Measurements from ENCODE around the gene BBC3. TPM values are rescaled to one million over a fixed set of nuclear protein-coding genes. Genes with fewer than 3 reads are reported as not detected.
A peak's percentile ranks its signal among the peaks of the same experiment; 100 is the strongest.

Gene BBC3
- total RNA-seq, 1 donor from 2014 or later: 19.1 TPM

DNA sequence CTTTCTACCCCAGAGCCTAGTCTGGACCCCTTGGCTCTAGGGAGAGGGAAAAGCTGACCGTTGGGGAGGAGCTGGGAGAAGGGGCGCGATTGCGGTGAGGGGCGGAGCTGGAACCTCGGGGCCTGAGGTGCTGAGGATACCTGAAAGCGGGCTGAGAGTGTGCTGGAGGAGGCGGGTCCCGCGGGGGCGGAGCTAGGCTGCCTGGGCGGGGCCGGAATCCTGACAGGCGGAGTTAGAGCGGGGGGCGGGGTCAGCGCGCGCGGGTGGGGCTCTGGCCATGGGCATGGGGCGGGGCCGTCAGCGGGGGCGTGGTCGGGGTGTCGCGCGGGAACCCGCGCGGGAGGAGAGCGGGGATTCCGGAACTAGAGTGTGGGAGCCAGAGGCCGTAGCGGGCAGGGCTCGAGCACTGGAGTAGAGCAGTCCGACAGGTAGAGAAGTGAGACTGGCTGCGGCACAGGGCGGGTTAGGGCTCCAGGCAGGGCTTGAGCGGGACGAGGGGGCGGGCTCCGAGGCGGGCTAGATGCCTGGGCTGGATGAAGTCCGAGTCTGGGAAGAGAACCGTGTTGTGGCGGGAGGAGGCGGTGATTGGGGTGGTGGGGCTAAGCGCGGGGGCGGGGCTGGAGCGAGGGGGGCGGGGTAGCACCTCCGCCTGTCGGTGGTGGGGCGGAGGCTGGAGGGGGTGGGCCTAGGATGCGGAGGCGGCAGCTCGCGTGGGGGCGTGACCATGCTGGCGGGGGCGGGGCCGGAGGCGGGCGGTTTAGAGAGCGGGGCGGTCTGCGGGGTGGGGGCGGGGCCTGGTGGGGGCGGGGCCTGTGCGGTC lies 43.3 kb upstream of the BBC3 start, which contains the start of gene INAFM1:
Gene INAFM1, plus strand, starts transcription at position 815 of the 820 bp plus-strand sequence. CDS start 35 bp downstream, outside the sequence.
- Mint-ChIP-seq H3K36me3 (peaks cover 12% of the 10 kb centered on the region), H3K27me3 (ENCODE audit: low read depth) (no peaks in the 10 kb centered on the region), H3K4me1 (peaks cover 23% of the 10 kb centered on the region), H3K9me3 (no peaks in the 10 kb centered on the region), H3K27ac (peak within 1 kb of the TSS; percentile 100), H3K4me3 (peak within 1 kb of the TSS; percentile 86)
- DNase-seq (ENCODE audit: low spot score in 2 of 2, unreplicated experiment in 2 of 2): peak; percentile 99 to 100
- TF ChIP-seq, protein P1, sequence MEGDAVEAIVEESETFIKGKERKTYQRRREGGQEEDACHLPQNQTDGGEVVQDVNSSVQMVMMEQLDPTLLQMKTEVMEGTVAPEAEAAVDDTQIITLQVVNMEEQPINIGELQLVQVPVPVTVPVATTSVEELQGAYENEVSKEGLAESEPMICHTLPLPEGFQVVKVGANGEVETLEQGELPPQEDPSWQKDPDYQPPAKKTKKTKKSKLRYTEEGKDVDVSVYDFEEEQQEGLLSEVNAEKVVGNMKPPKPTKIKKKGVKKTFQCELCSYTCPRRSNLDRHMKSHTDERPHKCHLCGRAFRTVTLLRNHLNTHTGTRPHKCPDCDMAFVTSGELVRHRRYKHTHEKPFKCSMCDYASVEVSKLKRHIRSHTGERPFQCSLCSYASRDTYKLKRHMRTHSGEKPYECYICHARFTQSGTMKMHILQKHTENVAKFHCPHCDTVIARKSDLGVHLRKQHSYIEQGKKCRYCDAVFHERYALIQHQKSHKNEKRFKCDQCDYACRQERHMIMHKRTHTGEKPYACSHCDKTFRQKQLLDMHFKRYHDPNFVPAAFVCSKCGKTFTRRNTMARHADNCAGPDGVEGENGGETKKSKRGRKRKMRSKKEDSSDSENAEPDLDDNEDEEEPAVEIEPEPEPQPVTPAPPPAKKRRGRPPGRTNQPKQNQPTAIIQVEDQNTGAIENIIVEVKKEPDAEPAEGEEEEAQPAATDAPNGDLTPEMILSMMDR (IDR thresholded peaks at IDR 0.05; ENCODE audit: unreplicated experiment): no peak

DNA sequence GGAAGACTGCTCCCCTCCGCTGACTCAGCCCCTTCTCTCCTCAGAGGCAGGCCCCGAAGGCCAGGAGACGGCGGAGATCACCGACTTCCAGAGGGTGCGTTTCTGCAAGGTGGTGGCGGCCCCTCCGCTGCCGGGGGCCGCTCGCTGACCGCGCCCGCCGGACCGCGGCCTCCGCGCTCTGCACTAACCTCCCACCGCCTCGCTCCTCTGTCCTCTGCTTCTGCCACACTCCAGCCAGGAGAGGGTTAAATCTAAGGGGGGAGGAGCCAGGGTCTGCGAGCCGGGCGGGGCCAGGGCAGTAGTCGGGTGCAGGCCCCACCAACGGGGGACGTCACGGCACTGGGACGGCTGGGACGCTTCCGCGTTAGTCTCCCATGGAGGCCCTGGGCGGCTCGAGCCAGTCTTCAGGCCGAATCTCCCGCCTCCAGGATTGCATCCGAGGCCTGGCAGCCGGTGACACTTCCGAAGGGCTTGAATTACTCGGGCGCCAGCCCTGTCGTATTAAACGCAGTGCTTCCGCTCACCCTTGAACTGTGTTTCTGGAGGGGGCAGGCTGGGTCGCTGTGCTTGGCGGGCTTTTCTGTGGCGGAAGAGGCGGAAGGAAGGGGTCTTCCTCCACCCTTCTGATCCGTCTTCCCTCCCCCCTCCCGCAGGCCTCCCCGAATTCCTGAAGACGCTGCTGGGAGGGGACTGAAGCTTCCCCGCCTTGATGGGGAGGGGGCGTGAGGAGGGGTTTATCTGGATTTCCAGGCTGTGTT lies 42.5 kb upstream of the BBC3 start:
- H3K27me3 Mint-ChIP-seq (ENCODE audit: low read depth): no peaks in the 10 kb centered on the region
- peak overlapping the region; percentile 86 for H3K4me3 Mint-ChIP-seq
- H3K36me3 Mint-ChIP-seq: peaks cover 15% of the 10 kb centered on the region
- TF ChIP-seq, protein P1 (IDR thresholded peaks at IDR 0.05; ENCODE audit: unreplicated experiment): no peak
- peak; percentile 84 to 90 for DNase-seq (ENCODE audit: low spot score in 2 of 2, unreplicated experiment in 2 of 2)
- H3K9me3 Mint-ChIP-seq: no peaks in the 10 kb centered on the region
- peak overlapping the region; percentile 100 for H3K27ac Mint-ChIP-seq
- H3K4me1 Mint-ChIP-seq: peaks cover 23% of the 10 kb centered on the region

DNA sequence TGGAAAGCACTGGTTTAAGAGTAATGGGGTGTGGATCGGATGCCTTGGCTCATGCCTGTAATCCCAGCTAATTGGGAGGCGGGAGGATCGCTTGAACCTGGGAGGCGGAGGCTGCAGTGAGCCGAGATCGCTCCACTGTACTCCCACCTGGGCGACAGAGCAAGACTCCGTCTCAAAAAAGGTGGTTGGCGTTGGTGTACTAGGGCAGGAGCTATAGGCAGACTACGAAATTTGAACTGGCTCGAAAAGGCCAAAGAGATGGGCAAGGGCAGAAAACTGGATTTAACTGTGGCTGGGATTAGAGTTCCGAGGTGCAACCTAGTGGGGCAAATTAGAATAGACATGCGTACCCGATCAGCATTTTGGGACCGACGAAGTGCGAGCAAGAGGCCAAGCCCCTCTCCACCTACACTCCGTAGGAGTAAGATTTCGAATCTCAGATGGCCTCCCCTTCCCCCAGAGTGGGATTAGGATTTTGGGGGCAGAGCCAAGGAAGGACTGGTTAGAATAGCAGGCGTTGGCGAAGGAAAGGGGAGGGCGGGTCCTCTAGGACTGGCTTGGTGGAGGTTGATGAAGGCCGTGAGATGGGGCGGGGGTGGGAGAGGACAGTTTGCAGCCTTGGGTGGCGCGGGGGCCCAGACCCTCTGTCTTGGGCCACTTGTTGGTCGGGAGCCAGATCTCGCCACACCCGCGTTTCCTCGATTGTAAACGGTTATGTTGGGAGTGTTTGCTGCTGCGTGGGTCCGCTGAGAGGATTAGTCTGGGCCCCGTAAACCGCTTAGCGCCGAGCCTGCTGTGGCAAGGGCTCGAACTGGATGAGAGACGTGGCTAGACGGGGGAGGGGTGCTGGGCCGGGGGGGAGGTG lies 41.7 kb upstream of the BBC3 start:
- H3K36me3 Mint-ChIP-seq: peaks cover 13% of the 10 kb centered on the region
- H3K4me3 Mint-ChIP-seq: peak overlapping the region; percentile 86
- peak overlapping the region; percentile 97 for H3K27ac Mint-ChIP-seq
- peaks cover 21% of the 10 kb centered on the region for H3K4me1 Mint-ChIP-seq
- no peaks in the 10 kb centered on the region for H3K9me3 Mint-ChIP-seq
- DNase-seq (ENCODE audit: low spot score in 2 of 2, unreplicated experiment in 2 of 2): no peak
- no peaks in the 10 kb centered on the region for H3K27me3 Mint-ChIP-seq (ENCODE audit: low read depth)
- TF ChIP-seq, protein P1 (IDR thresholded peaks at IDR 0.05; ENCODE audit: unreplicated experiment): no peak

DNA sequence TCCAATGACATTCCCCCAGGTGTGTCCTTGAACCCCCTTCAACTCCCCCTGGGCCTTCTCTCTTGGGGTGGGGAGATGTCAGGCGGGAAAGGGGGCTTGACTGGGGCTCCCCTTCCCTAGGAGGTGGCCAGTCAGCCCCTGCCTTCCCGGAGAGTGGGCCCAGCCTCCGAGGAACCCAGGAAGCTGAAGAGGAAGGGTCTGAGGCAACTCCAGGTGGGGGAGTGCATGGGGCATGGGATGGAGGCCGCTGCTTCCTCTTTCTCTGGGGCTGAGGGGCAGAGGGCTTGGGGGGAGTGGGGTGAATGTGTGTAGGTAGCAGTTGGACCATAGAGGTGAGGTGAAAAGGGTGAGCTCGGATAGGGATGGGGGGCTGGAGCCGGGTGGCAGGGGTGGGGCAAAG lies 41.0 kb upstream of the BBC3 start:
- Mint-ChIP-seq H3K27ac (no peak overlapping the region), H3K4me1 (peaks cover 21% of the 10 kb centered on the region), H3K36me3 (peaks cover 18% of the 10 kb centered on the region), H3K4me3 (peak overlapping the region; percentile 86), H3K9me3 (no peaks in the 10 kb centered on the region), H3K27me3 (ENCODE audit: low read depth) (no peaks in the 10 kb centered on the region)
- TF ChIP-seq, protein P1 (IDR thresholded peaks at IDR 0.05; ENCODE audit: unreplicated experiment): no peak
- no peak for DNase-seq (ENCODE audit: low spot score in 2 of 2, unreplicated experiment in 2 of 2)

DNA sequence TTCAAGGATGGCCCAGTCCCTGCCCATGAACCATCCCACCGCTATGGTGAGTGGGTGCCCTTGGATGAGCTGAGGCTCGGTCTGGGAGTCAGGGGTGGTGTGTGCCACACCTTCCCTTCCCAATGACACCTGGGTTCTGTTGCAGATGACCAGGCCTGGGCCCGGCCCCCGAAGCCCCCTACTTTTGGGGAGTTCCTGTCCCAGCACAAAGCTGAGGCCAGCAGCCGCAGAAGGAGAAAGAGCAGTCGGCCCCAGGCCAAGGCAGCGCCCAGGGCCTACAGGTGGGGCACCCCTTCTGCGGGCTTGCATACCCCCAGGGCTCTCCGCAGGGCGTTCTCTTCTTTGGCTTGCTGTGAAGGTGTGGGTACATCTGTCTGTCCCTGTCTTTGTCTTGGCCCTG lies 39.4 kb upstream of the BBC3 start:
- Mint-ChIP-seq H3K4me3 (no peak overlapping the region), H3K9me3 (no peaks in the 10 kb centered on the region)

More for the DNA sequence above, 39.4 kb upstream of the BBC3 start:
- TF ChIP-seq, protein P1 (IDR thresholded peaks at IDR 0.05; ENCODE audit: unreplicated experiment): no peak
- H3K4me1 Mint-ChIP-seq: peaks cover 12% of the 10 kb centered on the region
- H3K27me3 Mint-ChIP-seq (ENCODE audit: low read depth): no peaks in the 10 kb centered on the region
- H3K27ac Mint-ChIP-seq: no peak overlapping the region
- DNase-seq (ENCODE audit: low spot score in 2 of 2, unreplicated experiment in 2 of 2): no peak
- H3K36me3 Mint-ChIP-seq: peaks cover 27% of the 10 kb centered on the region

Data from mesothelial cell of epicardium (in vitro differentiated cells).